CD14-positive monocyte (primary cell): Measurements from ENCODE around the gene SRF. TPM values are rescaled to one million over a fixed set of nuclear protein-coding genes. Genes with fewer than 3 reads are reported as not detected.

Experiments used
- DNase-seq, 3 donors: peaks; one replicate each; pipeline ENCODE4 v3.0.0-alpha.2; 2011 to 2022
- H2AFZ ChIP-seq: 2 replicates; pipeline ENCODE4 v1.6.0; 2012; ENCODE audit warnings: mild to moderate bottlenecking, low read depth, low read length, inconsistent platforms; ENCODE audit not compliant: insufficient read depth, poor library complexity, severe bottlenecking
- H3K27ac ChIP-seq, 2 donors: 1 replicate in 1 of 2; 2 replicates in 1 of 2; pipeline ENCODE4 v1.5.1; 2012 to 2013; ENCODE audit warnings: low read length in 2 of 2, control low read depth in 1 of 2, inconsistent platforms in 1 of 2, low read depth in 1 of 2, mild to moderate bottlenecking in 1 of 2
- H3K27me3 ChIP-seq, 2 donors: one replicate each; pipeline versions ENCODE4 v1.6.0 to v1.6.1; 2011 to 2013; ENCODE audit warnings: low read length in 2 of 2; ENCODE audit not compliant: control insufficient read depth in 2 of 2, insufficient read depth in 2 of 2
- H3K36me3 ChIP-seq, 2 donors: replicated peaks in 1 of 2; 1 replicate in 1 of 2; 2 replicates in 1 of 2; pipeline versions ENCODE4 v1.5.1 to v1.6.1; 2012 to 2013; ENCODE audit warnings: low read length in 2 of 2, control low read depth in 1 of 2, inconsistent platforms in 1 of 2, mild to moderate bottlenecking in 1 of 2; ENCODE audit not compliant: insufficient read depth in 2 of 2, control insufficient read depth in 1 of 2
- H3K4me1 ChIP-seq, 2 donors: 1 replicate in 1 of 2; 2 replicates in 1 of 2; pipeline versions ENCODE4 v1.5.1 to v1.6.1; 2012 to 2013; ENCODE audit warnings: low read length in 2 of 2, control low read depth in 1 of 2, inconsistent platforms in 1 of 2, mild to moderate bottlenecking in 1 of 2, moderate library complexity in 1 of 2; ENCODE audit not compliant: insufficient read depth in 2 of 2, control insufficient read depth in 1 of 2
- H3K4me2 ChIP-seq: replicated peaks from 2 replicates; pipeline ENCODE3; 2012; ENCODE audit warnings: low read length, moderate library complexity, mild to moderate bottlenecking; ENCODE audit not compliant: poor library complexity, severe bottlenecking; ENCODE audit errors: extremely low read depth
- H3K4me3 ChIP-seq, 3 experiments: fragments of 200-600 bp in 1 of 3; sonication (generic) in 1 of 3; replicated peaks in 1 of 3; 1 replicate in 2 of 3; 2 replicates in 1 of 3; pipeline ENCODE4 v1.5.1; 2011 to 2013; ENCODE audit warnings: low read length in 3 of 3, mild to moderate bottlenecking in 3 of 3, control low read depth in 2 of 3, low read depth in 2 of 3, inconsistent platforms in 1 of 3, moderate library complexity in 1 of 3
- H3K79me2 ChIP-seq: 2 replicates; pipeline ENCODE4 v1.6.0; 2012; ENCODE audit warnings: mild to moderate bottlenecking, control low read depth, inconsistent platforms, low read length, moderate library complexity; ENCODE audit not compliant: insufficient read depth
- H3K9ac ChIP-seq: 2 replicates; pipeline ENCODE4 v1.6.0; 2017; ENCODE audit warnings: low read length, mild to moderate bottlenecking; ENCODE audit not compliant: insufficient read depth, poor library complexity, severe bottlenecking
- H3K9me3 ChIP-seq, 2 donors: replicated peaks in 1 of 2; 1 replicate in 1 of 2; 2 replicates in 1 of 2; pipeline versions ENCODE4 v1.5.1 to v1.6.1; 2012 to 2013; ENCODE audit warnings: low read length in 2 of 2, control low read depth in 1 of 2; ENCODE audit not compliant: control insufficient read depth in 1 of 2, insufficient read depth in 1 of 2
- H4K20me1 ChIP-seq: 2 replicates; pipeline ENCODE4 v1.6.0; 2012; ENCODE audit warnings: mild to moderate bottlenecking, low read length, control low read depth, moderate library complexity; ENCODE audit not compliant: insufficient read depth
- H3K27ac Mint-ChIP-seq, 7 donors: one replicate each; pipeline ENCODE4 v1.8.0; 2020; ENCODE audit warnings: mild to moderate bottlenecking in 7 of 7, mixed read lengths in 7 of 7, moderate library complexity in 6 of 7, inconsistent platforms in 2 of 7
- H3K27me3 Mint-ChIP-seq, 3 donors: one replicate each; pipeline ENCODE4 v1.8.0; 2021 to 2022; ENCODE audit warnings: low read depth in 3 of 3, mild to moderate bottlenecking in 3 of 3, mixed read lengths in 3 of 3, moderate library complexity in 3 of 3, inconsistent platforms in 1 of 3
- H3K36me3 Mint-ChIP-seq, 2 donors: one replicate each; pipeline ENCODE4 v1.8.0; 2020; ENCODE audit warnings: mixed read lengths in 2 of 2, inconsistent platforms in 1 of 2, mild to moderate bottlenecking in 1 of 2
- H3K4me1 Mint-ChIP-seq: one replicate; pipeline ENCODE4 v1.8.0; 2020; ENCODE audit warnings: mild to moderate bottlenecking, mixed read lengths
- H3K4me3 Mint-ChIP-seq, 2 donors: one replicate each; pipeline ENCODE4 v1.8.0; 2020; ENCODE audit warnings: mild to moderate bottlenecking in 2 of 2, mixed read lengths in 2 of 2, moderate library complexity in 1 of 2
- H3K9me3 Mint-ChIP-seq, 7 donors: one replicate each; pipeline ENCODE4 v1.8.0; 2020 to 2022; ENCODE audit warnings: mixed read lengths in 7 of 7, mild to moderate bottlenecking in 6 of 7, moderate library complexity in 6 of 7, inconsistent platforms in 2 of 7
- CTCF ChIP-seq: fragments of 200-600 bp; IDR thresholded peaks from one replicate; pipeline ENCODE4 v1.8.0; 2022; ENCODE audit warnings: antibody characterized with exemption, mild to moderate bottlenecking
- WGBS: methylation state at CpG from one replicate; pipeline ENCODE4 v1.1.5; 2013; ENCODE audit warnings: missing lambda C conversion rate; ENCODE audit not compliant: insufficient coverage; 5-methylcytosine and 5-hydroxymethylcytosine counted together
- intact Hi-C, 2 donors: fragments of 100-400 bp; cut with micrococcal nuclease; formaldehyde crosslinking; loops; one replicate each; pipeline versions ENCODE4 v1.15.0 to v1.15.1; 2023
- polyA plus RNA-seq, 3 donors: library from polyadenylated mRNA; depleted of rRNA in 1 of 3; unstranded in 2 of 3; stranded (reverse) in 1 of 3; fragments of 300-500 nt in 2 of 3; fragments of >200 nt in 1 of 3; fragmentation: Illumina TruSeq in 2 of 3; gene quantifications; 1 replicate in 2 of 3; 2 replicates in 1 of 3; pipeline ENCODE4 v1.2.3, GENCODE V29; 2012 to 2021

The SRF gene
- polyA plus RNA-seq, 3 donors, result 3.6 to 26.9 (median 3.8) TPM

GRCh38 chr6:43183441-43183840 is 12.4 kb downstream of the SRF start:
- no peak for TF ChIP-seq CTCF
- H2AFZ ChIP-seq, result no peak overlapping the region
- intact Hi-C loops, result no loop called here

GRCh38 chr6:43184268-43184985 is 13.4 kb downstream of the SRF start:
- peaks cover 45 to 60% of the 10 kb centered on the region in 2 donors for H3K36me3 ChIP-seq
- Mint-ChIP-seq H3K36me3 (peaks cover 45 to 58% of the 10 kb centered on the region in 2 donors), H3K9me3 (no peaks in the 10 kb centered on the region), H3K27me3 (peaks cover 0 to 2% (median 0%) of the 10 kb centered on the region in 3 donors), H3K4me1 (peaks cover 32% of the 10 kb centered on the region), H3K27ac (peak overlapping the region in 3 of 7 donors; percentile 32 to 59 (median 46)), H3K4me3 (no peak overlapping the region)
- no peak for TF ChIP-seq CTCF
- H3K4me3 ChIP-seq, result no peak overlapping the region
- peaks cover 5% of the 10 kb centered on the region for H3K79me2 ChIP-seq
- no peaks in the 10 kb centered on the region for H3K9me3 ChIP-seq
- no peak for DNase-seq
- WGBS, result 98% methylated on average over 21 of the region's 21 CpGs
- H2AFZ ChIP-seq, result no peak overlapping the region
- no peak overlapping the region for H3K4me2 ChIP-seq
- no peak overlapping the region for H3K27ac ChIP-seq
- no peaks in the 10 kb centered on the region for H4K20me1 ChIP-seq
- H3K27me3 ChIP-seq, result no peaks in the 10 kb centered on the region
- intact Hi-C loops, result no loop called here
- no peak overlapping the region for H3K9ac ChIP-seq
- peaks cover 16 to 24% of the 10 kb centered on the region in 2 donors for H3K4me1 ChIP-seq

More at GRCh38 chr6:43183441-43183840, 12.4 kb downstream of the SRF start:
- Histone ChIP-seq H3K36me3 (peaks cover 52 to 65% of the 10 kb centered on the region in 2 donors), H3K27ac (peak overlapping the region in 1 of 2 donors; percentile 53), H3K9me3 (no peaks in the 10 kb centered on the region), H3K4me1 (peaks cover 16 to 24% of the 10 kb centered on the region in 2 donors), H3K4me3 (peak overlapping the region in 1 of 3 experiments; percentile 95), H3K79me2 (peaks cover 5% of the 10 kb centered on the region), H3K9ac (no peak overlapping the region), H3K4me2 (peak overlapping the region; percentile 97), H3K27me3 (no peaks in the 10 kb centered on the region), H4K20me1 (peaks cover 4% of the 10 kb centered on the region)
- Mint-ChIP-seq H3K36me3 (peaks cover 52 to 59% of the 10 kb centered on the region in 2 donors), H3K27me3 (peaks cover 0 to 2% (median 0%) of the 10 kb centered on the region in 3 donors), H3K9me3 (no peaks in the 10 kb centered on the region), H3K4me1 (peaks cover 29% of the 10 kb centered on the region), H3K4me3 (peak overlapping the region in 1 of 2 donors; percentile 46), H3K27ac (peak overlapping the region in 6 of 7 donors; percentile 13 to 93 (median 60))
- DNase-seq, result no peak
- 100% methylated on average over 1 of the region's 4 CpGs for WGBS
